ENCODE measurements around the gene ANXA11. TPM values are rescaled to one million over a fixed set of nuclear protein-coding genes. Genes with fewer than 3 reads are reported as not detected.
A peak's percentile ranks its signal among the peaks of the same experiment; 100 is the strongest.

The ANXA11 gene
- total RNA-seq, 1 donor from 2014 or later, result 127 TPM

DNA sequence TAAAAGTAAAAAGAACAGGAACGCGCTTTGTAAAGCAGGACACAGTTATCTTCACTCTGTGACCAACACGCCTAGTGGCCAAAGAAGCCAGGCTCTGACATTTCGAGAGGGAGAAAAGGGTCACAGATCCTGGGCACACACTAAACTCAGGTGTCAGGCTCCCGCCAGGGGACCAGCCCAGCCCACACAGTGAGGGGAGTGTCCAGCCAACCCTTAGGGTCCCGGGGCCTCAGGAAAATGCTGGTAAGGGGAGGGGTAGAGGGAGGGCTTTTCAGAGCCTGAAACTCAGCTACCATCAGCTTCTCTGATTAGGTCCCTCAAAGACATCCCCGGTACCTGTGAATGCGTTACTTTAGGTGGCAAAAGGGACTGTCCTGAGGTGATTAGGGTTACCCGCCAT is 16.6 kb downstream of the ANXA11 start:
- H3K4me1 Mint-ChIP-seq (ENCODE audit: unreplicated experiment), result peaks cover 7% of the 10 kb centered on the region
- H3K27me3 Mint-ChIP-seq (ENCODE audit: unreplicated experiment), result no peaks in the 10 kb centered on the region
- H3K36me3 Mint-ChIP-seq (ENCODE audit: unreplicated experiment), result peaks cover 14% of the 10 kb centered on the region
- no peak overlapping the region for H3K27ac Mint-ChIP-seq (ENCODE audit: unreplicated experiment)
- peaks cover 10% of the 10 kb centered on the region for H3K9me3 Mint-ChIP-seq (ENCODE audit: unreplicated experiment)
- no peak overlapping the region for H3K4me3 Mint-ChIP-seq (ENCODE audit: unreplicated experiment)
- DNase-seq (ENCODE audit: extremely low spot score, unreplicated experiment), result no peak
- TF ChIP-seq, protein P1, sequence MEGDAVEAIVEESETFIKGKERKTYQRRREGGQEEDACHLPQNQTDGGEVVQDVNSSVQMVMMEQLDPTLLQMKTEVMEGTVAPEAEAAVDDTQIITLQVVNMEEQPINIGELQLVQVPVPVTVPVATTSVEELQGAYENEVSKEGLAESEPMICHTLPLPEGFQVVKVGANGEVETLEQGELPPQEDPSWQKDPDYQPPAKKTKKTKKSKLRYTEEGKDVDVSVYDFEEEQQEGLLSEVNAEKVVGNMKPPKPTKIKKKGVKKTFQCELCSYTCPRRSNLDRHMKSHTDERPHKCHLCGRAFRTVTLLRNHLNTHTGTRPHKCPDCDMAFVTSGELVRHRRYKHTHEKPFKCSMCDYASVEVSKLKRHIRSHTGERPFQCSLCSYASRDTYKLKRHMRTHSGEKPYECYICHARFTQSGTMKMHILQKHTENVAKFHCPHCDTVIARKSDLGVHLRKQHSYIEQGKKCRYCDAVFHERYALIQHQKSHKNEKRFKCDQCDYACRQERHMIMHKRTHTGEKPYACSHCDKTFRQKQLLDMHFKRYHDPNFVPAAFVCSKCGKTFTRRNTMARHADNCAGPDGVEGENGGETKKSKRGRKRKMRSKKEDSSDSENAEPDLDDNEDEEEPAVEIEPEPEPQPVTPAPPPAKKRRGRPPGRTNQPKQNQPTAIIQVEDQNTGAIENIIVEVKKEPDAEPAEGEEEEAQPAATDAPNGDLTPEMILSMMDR (IDR thresholded peaks at IDR 0.05), result no peak

DNA sequence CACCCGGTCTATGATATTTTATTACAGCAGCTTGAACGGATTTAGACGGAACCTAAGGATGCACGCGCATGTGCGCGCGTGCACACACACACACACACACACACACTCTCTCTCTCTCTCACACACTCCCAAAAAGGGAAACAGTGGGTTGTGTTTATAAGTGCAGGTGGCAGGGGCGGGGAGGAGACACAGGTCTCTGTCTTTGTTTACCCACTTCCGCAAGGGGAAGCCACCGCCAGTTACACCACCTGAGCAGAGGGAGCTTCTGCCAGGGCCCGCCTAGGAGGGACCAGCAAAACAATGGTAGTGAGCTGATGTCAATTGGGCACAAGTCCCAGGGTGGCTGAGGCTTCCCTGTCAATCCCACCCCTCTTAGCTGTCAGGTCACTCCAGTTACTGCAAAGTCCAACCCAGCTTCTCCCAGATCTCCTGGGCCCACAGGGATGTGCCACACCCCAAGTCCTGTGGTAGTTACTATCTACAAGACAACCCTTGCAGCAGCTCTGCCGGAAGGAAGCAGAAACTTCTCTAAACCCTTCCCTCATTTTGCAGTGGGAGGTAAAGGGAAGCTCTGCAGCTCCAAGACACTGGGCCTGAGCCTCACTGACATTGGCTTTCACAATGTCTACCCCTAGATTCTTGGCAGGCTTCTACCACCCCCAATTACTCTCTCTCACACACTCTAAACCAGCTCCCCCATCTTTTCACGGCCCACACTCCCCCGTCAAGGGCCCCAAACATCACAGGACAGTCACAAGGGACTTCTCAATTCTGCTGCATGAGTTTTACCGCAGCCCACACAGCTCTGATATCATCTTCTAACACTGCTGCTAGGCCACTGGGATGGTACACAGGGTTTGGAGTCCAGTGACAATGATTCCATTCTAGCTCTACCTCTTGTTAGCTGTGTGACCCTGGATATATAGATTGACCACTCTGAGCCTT is 17.6 kb downstream of the ANXA11 start:
- TF ChIP-seq, protein P1 (IDR thresholded peaks at IDR 0.05), result no peak
- DNase-seq (ENCODE audit: extremely low spot score, unreplicated experiment), result no peak
- Mint-ChIP-seq H3K36me3 (ENCODE audit: unreplicated experiment) (peaks cover 10% of the 10 kb centered on the region), H3K9me3 (ENCODE audit: unreplicated experiment) (peaks cover 6% of the 10 kb centered on the region), H3K27me3 (ENCODE audit: unreplicated experiment) (no peaks in the 10 kb centered on the region), H3K4me3 (ENCODE audit: unreplicated experiment) (no peak overlapping the region), H3K4me1 (ENCODE audit: unreplicated experiment) (peaks cover 12% of the 10 kb centered on the region), H3K27ac (ENCODE audit: unreplicated experiment) (peak overlapping the region; percentile 15)

DNA sequence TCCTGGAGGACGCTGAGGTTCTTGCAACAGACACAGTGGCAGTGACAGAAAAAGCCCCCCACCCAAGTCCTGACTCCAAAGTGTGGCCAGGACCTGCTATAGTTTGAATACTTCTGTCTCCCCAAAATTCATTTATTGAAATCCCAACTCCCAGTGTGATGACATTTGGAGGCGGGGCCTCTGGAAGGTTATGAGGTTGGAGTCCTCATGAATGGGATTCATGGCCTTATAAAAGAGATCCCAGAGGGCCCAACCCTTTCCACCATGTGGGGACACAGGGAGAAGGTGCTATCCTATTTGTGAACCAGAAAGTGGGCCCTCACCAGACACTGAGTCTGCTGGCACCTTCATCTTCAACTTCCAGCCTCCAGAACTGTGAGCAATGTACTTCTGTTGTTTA is 18.3 kb downstream of the ANXA11 start:
- H3K4me3 Mint-ChIP-seq (ENCODE audit: unreplicated experiment), result no peak overlapping the region
- TF ChIP-seq, protein P1 (IDR thresholded peaks at IDR 0.05), result no peak
- H3K4me1 Mint-ChIP-seq (ENCODE audit: unreplicated experiment), result peaks cover 12% of the 10 kb centered on the region
- no peak for DNase-seq (ENCODE audit: extremely low spot score, unreplicated experiment)
- peaks cover 6% of the 10 kb centered on the region for H3K36me3 Mint-ChIP-seq (ENCODE audit: unreplicated experiment)
- H3K27ac Mint-ChIP-seq (ENCODE audit: unreplicated experiment), result no peak overlapping the region
- no peaks in the 10 kb centered on the region for H3K9me3 Mint-ChIP-seq (ENCODE audit: unreplicated experiment)
- no peaks in the 10 kb centered on the region for H3K27me3 Mint-ChIP-seq (ENCODE audit: unreplicated experiment)

DNA sequence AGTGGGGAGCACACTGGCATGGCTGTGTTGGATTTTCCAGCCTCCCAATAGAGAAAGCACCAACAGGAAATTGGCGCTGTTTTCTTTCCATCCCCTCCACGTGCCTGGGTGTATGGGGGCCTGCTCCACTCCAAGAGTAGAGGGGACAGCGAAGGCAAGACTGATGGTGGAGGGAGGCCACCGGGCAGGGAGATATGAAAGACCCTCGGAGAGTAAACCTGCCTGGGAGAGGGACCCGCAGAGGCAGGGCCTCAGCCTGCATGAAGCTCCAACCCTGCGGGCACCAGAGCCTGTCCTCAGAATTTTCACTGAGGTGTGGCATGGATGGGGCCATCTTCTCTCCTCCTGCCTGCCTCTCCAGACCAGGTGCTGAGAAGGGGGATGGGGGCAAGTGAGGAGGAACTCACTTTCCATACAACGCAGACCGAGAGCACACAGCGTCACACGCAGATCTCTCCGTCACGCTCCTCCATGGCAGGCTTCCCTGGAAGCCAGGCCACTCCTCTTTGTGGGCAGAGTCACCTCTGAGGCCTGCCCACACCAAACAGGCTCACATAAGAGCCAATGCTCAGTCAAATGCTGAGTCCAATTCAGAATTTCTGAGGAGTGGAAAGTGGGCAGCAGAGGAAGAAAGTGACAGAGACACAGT is 18.8 kb downstream of the ANXA11 start:
- Mint-ChIP-seq H3K27me3 (ENCODE audit: unreplicated experiment) (no peaks in the 10 kb centered on the region), H3K27ac (ENCODE audit: unreplicated experiment) (no peak overlapping the region), H3K36me3 (ENCODE audit: unreplicated experiment) (peaks cover 6% of the 10 kb centered on the region), H3K9me3 (ENCODE audit: unreplicated experiment) (no peaks in the 10 kb centered on the region), H3K4me1 (ENCODE audit: unreplicated experiment) (peaks cover 12% of the 10 kb centered on the region), H3K4me3 (ENCODE audit: unreplicated experiment) (no peak overlapping the region)
- TF ChIP-seq, protein P1 (IDR thresholded peaks at IDR 0.05), result no peak
- no peak for DNase-seq (ENCODE audit: extremely low spot score, unreplicated experiment)
